MM.1S (cell line): ENCODE data around the gene SCO1.

Source experiments
- DNase-seq: peaks from one replicate; pipeline ENCODE4 v3.0.0-alpha.2; 2015
- H2AFZ ChIP-seq: fragments of 300-600 bp; sonication (generic); 2 replicates; pipeline ENCODE4 v1.6.0; 2016; ENCODE audit warnings: antibody characterized with exemption, low read length
- H3F3A ChIP-seq: fragments of 300-600 bp; sonication (generic); 2 replicates; pipeline ENCODE4 v1.6.1; 2016; ENCODE audit warnings: mild to moderate bottlenecking, antibody characterized with exemption, low read length, moderate library complexity, mixed read lengths; ENCODE audit not compliant: insufficient read depth
- H3K27ac ChIP-seq: fragments of 300-600 bp; sonication (generic); 2 replicates; pipeline ENCODE4 v1.5.1; 2016; ENCODE audit warnings: mild to moderate bottlenecking, low read length
- H3K27me3 ChIP-seq: fragments of 300-600 bp; sonication (generic); replicated peaks from 2 replicates; pipeline ENCODE4 v1.6.0; 2016; ENCODE audit warnings: low read length; ENCODE audit not compliant: insufficient read depth
- H3K36me3 ChIP-seq: fragments of 300-600 bp; sonication (generic); replicated peaks from 2 replicates; pipeline ENCODE4 v1.6.1; 2016; ENCODE audit warnings: mild to moderate bottlenecking, low read length, mixed read lengths; ENCODE audit not compliant: insufficient read depth
- H3K4me1 ChIP-seq: fragments of 300-600 bp; sonication (generic); 2 replicates; pipeline ENCODE4 v1.6.1; 2016; ENCODE audit warnings: low read length, mixed read lengths
- H3K4me2 ChIP-seq: fragments of 300-600 bp; sonication (generic); 2 replicates; pipeline ENCODE4 v1.6.0; 2016; ENCODE audit warnings: low read depth, low read length
- H3K4me3 ChIP-seq: fragments of 300-600 bp; sonication (generic); 2 replicates; pipeline ENCODE4 v1.5.1; 2016; ENCODE audit warnings: low read length, mixed read lengths
- H3K79me2 ChIP-seq: fragments of 300-600 bp; sonication (generic); 2 replicates; pipeline ENCODE4 v1.6.1; 2016; ENCODE audit warnings: mixed run types, low read length, mixed read lengths
- H3K9ac ChIP-seq: fragments of 300-600 bp; sonication (generic); 2 replicates; pipeline ENCODE4 v1.6.1; 2016; ENCODE audit warnings: low read length, mixed read lengths
- H3K9me2 ChIP-seq: fragments of 300-600 bp; sonication (generic); replicated peaks from 2 replicates; pipeline ENCODE4 v1.6.1; 2016; ENCODE audit warnings: mild to moderate bottlenecking, low read length, mixed read lengths; ENCODE audit not compliant: insufficient read depth
- H3K9me3 ChIP-seq: fragments of 300-600 bp; sonication (generic); replicated peaks from 2 replicates; pipeline ENCODE4 v1.6.1; 2016; ENCODE audit warnings: mild to moderate bottlenecking, low read length, mixed read lengths; ENCODE audit not compliant: insufficient read depth
- H4K20me1 ChIP-seq: fragments of 300-600 bp; sonication (generic); 2 replicates; pipeline ENCODE4 v1.6.1; 2016; ENCODE audit warnings: mild to moderate bottlenecking, low read length, moderate library complexity, mixed read lengths; ENCODE audit not compliant: insufficient read depth
- EZH2 ChIP-seq: fragments of 300-600 bp; sonication (generic); optimal IDR thresholded peaks from 2 replicates; pipeline ENCODE3; 2017; ENCODE audit warnings: low read depth, mild to moderate bottlenecking, antibody characterized with exemption, low read length, mixed read lengths
- EZH2phosphoT487 ChIP-seq: fragments of 300-600 bp; sonication (generic); IDR thresholded peaks from 2 replicates; pipeline ENCODE4 v1.6.1; 2018; ENCODE audit warnings: antibody characterized with exemption, low read length
- TF ChIP-seq, protein P1 (sequence below): fragments of 300-600 bp; sonication (generic); IDR thresholded peaks from 2 replicates; pipeline ENCODE4 v1.5.1; 2016; ENCODE audit warnings: antibody characterized with exemption, low read length, mixed read lengths

SCO1 gene

DNA sequence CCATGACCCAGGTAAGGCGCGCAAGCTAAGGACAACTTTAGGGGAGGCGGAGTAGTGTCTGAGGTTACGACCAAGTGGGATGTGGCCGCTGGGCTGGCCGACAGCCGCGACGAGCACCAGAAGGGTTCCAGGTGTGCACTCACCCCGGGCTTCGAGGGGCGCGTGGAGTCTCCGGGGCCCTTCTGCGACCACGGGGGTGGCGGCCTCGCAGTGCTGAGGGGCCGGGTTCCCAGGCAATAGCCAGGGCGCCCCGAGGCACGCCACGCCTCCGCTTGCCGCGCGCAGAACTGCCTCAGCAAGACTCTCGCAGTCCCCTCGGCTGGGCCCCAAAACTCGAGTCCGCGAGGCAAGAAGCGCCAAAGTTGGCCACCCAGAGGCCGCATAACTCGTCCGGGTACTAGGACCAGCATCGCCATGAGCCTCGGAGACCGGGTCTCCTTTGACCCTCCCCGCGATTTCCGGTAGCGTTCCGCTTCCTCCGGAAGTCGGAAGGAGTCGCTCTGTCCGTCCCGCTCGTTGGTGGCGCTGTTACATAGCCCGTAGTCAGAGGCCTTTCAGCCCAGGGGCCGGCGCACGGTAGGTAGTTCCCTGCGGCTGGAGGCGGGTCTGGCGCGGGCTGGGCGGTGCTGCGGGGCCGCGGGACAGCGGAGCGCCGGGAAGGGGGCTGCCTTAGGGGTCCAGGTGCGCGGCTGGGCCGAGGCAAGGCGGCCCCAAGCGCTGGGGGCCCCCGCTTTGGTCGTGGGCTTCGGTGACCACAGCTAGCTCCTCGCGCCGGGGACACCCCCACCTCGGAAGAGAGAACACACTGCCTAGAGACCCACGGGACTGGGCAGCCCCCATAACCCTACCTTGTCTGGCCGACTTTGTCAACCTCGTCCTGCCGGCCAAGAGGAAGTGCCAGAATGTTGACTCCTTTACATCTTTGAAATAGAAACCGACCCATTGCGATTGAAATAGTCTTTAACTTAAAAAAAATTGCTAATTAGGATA, at the start of gene SCO1, which contains the start of gene ADPRM:
Gene SCO1, minus strand, starts transcription at position 442 of the 990 bp plus-strand sequence. Its CDS starts 26 bp downstream, at position 416.
Gene ADPRM, plus strand, starts transcription at position 503 of the 990 bp plus-strand sequence. CDS start 7,333 bp downstream, outside the sequence.
- Histone ChIP-seq H2AFZ (peak within 1 kb of the TSS; percentile 93), H3K27ac (peak within 1 kb of the TSS; percentile 59; the same call in 1 of the 2 replicates), H3K4me1 (peaks cover 9% of the 10 kb centered on the region; the same call in 1 of the 2 replicates), H3K36me3 (peaks cover 8% of the 10 kb centered on the region; the same call in 1 of the 2 replicates), H3F3A (peaks cover 12% of the 10 kb centered on the region), H3K9me2 (no peaks in the 10 kb centered on the region), H3K27me3 (no peaks in the 10 kb centered on the region), H3K4me3 (peak within 1 kb of the TSS; percentile 90), H3K79me2 (peaks cover 54% of the 10 kb centered on the region), H3K4me2 (peak within 1 kb of the TSS; percentile 77), H3K9me3 (no peaks in the 10 kb centered on the region), H3K9ac (peak within 1 kb of the TSS; percentile 78), H4K20me1 (no peaks in the 10 kb centered on the region)
- TF ChIP-seq, protein P1, sequence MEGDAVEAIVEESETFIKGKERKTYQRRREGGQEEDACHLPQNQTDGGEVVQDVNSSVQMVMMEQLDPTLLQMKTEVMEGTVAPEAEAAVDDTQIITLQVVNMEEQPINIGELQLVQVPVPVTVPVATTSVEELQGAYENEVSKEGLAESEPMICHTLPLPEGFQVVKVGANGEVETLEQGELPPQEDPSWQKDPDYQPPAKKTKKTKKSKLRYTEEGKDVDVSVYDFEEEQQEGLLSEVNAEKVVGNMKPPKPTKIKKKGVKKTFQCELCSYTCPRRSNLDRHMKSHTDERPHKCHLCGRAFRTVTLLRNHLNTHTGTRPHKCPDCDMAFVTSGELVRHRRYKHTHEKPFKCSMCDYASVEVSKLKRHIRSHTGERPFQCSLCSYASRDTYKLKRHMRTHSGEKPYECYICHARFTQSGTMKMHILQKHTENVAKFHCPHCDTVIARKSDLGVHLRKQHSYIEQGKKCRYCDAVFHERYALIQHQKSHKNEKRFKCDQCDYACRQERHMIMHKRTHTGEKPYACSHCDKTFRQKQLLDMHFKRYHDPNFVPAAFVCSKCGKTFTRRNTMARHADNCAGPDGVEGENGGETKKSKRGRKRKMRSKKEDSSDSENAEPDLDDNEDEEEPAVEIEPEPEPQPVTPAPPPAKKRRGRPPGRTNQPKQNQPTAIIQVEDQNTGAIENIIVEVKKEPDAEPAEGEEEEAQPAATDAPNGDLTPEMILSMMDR = peak; percentile 17; the same call in 1 of the 2 replicates
- no peak for TF ChIP-seq EZH2phosphoT487
- peak; percentile 96 for DNase-seq

DNA sequence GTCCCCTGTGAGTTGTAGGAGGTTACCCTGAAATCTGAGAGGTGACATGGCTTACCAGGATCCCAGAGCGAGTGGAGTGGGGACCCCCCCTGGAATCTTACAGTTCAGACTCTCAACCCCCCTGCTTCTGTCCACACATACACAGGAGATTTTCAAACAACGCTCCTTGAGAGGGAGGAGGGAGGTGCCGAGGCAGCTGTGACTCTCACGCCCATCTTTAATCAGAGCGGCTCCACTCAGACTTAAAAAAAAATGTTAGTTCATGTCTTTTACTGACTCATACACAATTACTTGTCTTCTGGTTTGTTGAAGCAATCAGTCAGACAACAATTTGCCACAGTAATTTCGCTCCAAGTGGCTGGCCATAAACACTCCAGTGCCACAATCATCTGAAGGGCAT, 47.9 kb upstream of the SCO1 start:
- no peak for DNase-seq
- H4K20me1 ChIP-seq = no peaks in the 10 kb centered on the region
- no peak overlapping the region for H3K27ac ChIP-seq
- no peaks in the 10 kb centered on the region for H3K4me1 ChIP-seq
- no peaks in the 10 kb centered on the region for H3K9me2 ChIP-seq
- H3K36me3 ChIP-seq = no peaks in the 10 kb centered on the region
- H3K9me3 ChIP-seq = no peaks in the 10 kb centered on the region
- peaks cover 1% of the 10 kb centered on the region; the same call in 1 of the 2 replicates for H3K27me3 ChIP-seq
- H3F3A ChIP-seq = no peaks in the 10 kb centered on the region
- H3K79me2 ChIP-seq = no peaks in the 10 kb centered on the region
- no peak overlapping the region for H3K4me2 ChIP-seq
- TF ChIP-seq, protein P1 = no peak
- TF ChIP-seq EZH2phosphoT487 = no peak
- TF ChIP-seq EZH2 = no peak
- no peak overlapping the region for H3K4me3 ChIP-seq
- H3K9ac ChIP-seq = no peak overlapping the region
- H2AFZ ChIP-seq = no peak overlapping the region

DNA sequence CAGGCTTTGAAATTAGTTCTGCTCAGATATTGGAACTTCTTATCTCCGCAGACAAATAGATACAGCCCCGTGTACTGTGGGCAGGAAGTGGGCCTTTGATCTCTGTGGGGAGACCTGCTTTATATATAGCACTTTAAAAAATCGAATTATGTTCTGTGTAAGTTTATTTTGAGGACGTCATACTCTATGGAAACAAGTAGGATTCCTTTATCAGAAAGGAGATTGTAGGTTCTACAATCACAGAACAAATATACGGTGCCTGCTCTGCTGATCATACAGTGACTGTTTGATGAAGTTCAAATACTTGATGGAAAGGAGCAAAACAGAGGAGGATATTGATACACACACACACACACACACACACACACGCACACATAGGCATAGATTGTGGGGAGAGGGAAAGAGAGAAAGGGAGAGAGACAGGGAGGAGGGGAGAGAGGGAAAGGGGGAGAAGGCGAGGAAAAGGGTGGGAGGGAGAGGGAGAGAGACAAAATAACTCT, 47.2 kb upstream of the SCO1 start:
- Histone ChIP-seq H3K9me3 (no peaks in the 10 kb centered on the region), H3K36me3 (no peaks in the 10 kb centered on the region), H3K9ac (no peak overlapping the region), H3K79me2 (no peaks in the 10 kb centered on the region), H3K27ac (no peak overlapping the region), H3K4me2 (no peak overlapping the region), H3K4me3 (no peak overlapping the region), H2AFZ (no peak overlapping the region), H3K9me2 (no peaks in the 10 kb centered on the region), H4K20me1 (no peaks in the 10 kb centered on the region), H3K4me1 (no peaks in the 10 kb centered on the region), H3K27me3 (peaks cover 3% of the 10 kb centered on the region; the same call in 1 of the 2 replicates), H3F3A (no peaks in the 10 kb centered on the region)
- TF ChIP-seq EZH2phosphoT487 (no peak), EZH2 (no peak)
- TF ChIP-seq, protein P1 = no peak
- no peak for DNase-seq
